K562 (cell line): ENCODE data around the gene NF1. TPM values are rescaled to one million over a fixed set of nuclear protein-coding genes. Genes with fewer than 3 reads are reported as not detected.

Source experiments
- ATAC-seq: fragments of 200-7000 bp; cut with Tn5 transposase; 3 replicates; pipeline ENCODE4 v1.9.1; 2020; ENCODE audit warnings: moderate library complexity
- BruUV-seq: library from RNA; stranded (reverse); fragments of 400-500 nt; replicated peaks from 2 replicates; lab custom pipeline; 2021; lab: Mats Ljungman, UMichigan
- CTCF ChIA-PET: fragments of 300-600 bp; formaldehyde crosslinking; extraction: SDS; loops from one replicate; lab custom pipeline; 2021; ENCODE audit warnings: low intra/inter-chr PET ratio; lab: Yijun Ruan, JAX
- POLR2A ChIA-PET: fragments of 300-600, 350-650 bp; sonication (Branson Sonifier 250); formaldehyde crosslinking; extraction: SDS; loops from one replicate; lab custom pipeline; 2021; ENCODE audit warnings: antibody characterized with exemption, inconsistent platforms; lab: Yijun Ruan, JAX
- DNase-seq, 4 experiments: peaks; one replicate each; pipeline versions ENCODE4 v3.0.0 to v3.0.0-alpha.2; 2011 to 2018; ENCODE audit warnings: low spot score in 3 of 4, mixed read lengths in 3 of 4; ENCODE audit errors: extremely low read depth in 1 of 4
- FAIRE-seq: peaks from 2 replicates; lab custom pipeline; 2011; peaks lifted over from hg19 to GRCh38; lab: Jason Lieb, UNC
- H2AFZ ChIP-seq: 2 replicates; pipeline ENCODE4 v1.6.0; 2011; ENCODE audit warnings: low read depth, low read length, control low read depth, inconsistent platforms
- H3K27ac ChIP-seq: fragments of 200-600 bp; 3 replicates; pipeline ENCODE4 v1.8.0; 2011; ENCODE audit warnings: low read depth, mild to moderate bottlenecking, control low read depth, inconsistent platforms, low read length, moderate library complexity, mixed read lengths; ENCODE audit errors: extremely low read depth
- H3K27me3 ChIP-seq, 2 experiments: fragments of 300-600 bp in 1 of 2; 2 replicates in 1 of 2; 3 replicates in 1 of 2; pipeline versions ENCODE4 v1.6.0 to v1.8.0; 2011; ENCODE audit warnings: inconsistent platforms in 2 of 2, low read length in 2 of 2, mild to moderate bottlenecking in 1 of 2, mixed read lengths in 1 of 2, moderate library complexity in 1 of 2; ENCODE audit not compliant: control insufficient read depth in 2 of 2, insufficient read depth in 2 of 2
- H3K36me3 ChIP-seq: fragments of 300-600 bp; 3 replicates; pipeline ENCODE4 v1.8.0; 2011; ENCODE audit warnings: mild to moderate bottlenecking, low read length, inconsistent platforms; ENCODE audit not compliant: control insufficient read depth, insufficient read depth
- H3K4me1 ChIP-seq, 2 experiments: fragments of 200-600 bp in 1 of 2; replicated peaks in 1 of 2; 2 replicates in 1 of 2; 3 replicates in 1 of 2; pipeline versions ENCODE4 v1.5.1 to v1.8.0; 2011; ENCODE audit warnings: inconsistent platforms in 2 of 2, low read length in 2 of 2, mild to moderate bottlenecking in 1 of 2, mixed read lengths in 1 of 2, moderate library complexity in 1 of 2; ENCODE audit not compliant: control insufficient read depth in 2 of 2, insufficient read depth in 2 of 2
- H3K4me2 ChIP-seq: 2 replicates; pipeline ENCODE4 v1.6.1; 2011; ENCODE audit warnings: low read length, control low read depth, inconsistent platforms, mixed read lengths; ENCODE audit not compliant: insufficient read depth
- H3K4me3 ChIP-seq: fragments of 200-600 bp; sonication (generic), shearing (Covaris generic); 2 replicates; pipeline ENCODE4 v1.5.1; 2016; ENCODE audit warnings: control low read depth, inconsistent platforms
- H3K79me2 ChIP-seq: fragments of 200-600 bp; 3 replicates; pipeline ENCODE4 v1.8.0; 2011; ENCODE audit warnings: low read length, inconsistent platforms; ENCODE audit not compliant: control insufficient read depth, insufficient read depth
- H3K9ac ChIP-seq, 2 experiments: 2 replicates each; pipeline versions ENCODE4 v1.6.0 to v1.6.1; 2011; ENCODE audit warnings: low read depth in 2 of 2, low read length in 2 of 2, control low read depth in 1 of 2, inconsistent platforms in 1 of 2, mild to moderate bottlenecking in 1 of 2, mixed read lengths in 1 of 2; ENCODE audit not compliant: insufficient read depth in 1 of 2
- H3K9me1 ChIP-seq: one replicate; pipeline ENCODE4 v1.6.0; 2011; ENCODE audit warnings: inconsistent platforms, mild to moderate bottlenecking, low read length, moderate library complexity; ENCODE audit not compliant: control insufficient read depth, insufficient read depth
- H3K9me3 ChIP-seq: replicated peaks from 2 replicates; pipeline ENCODE4 v1.5.1; 2011; ENCODE audit warnings: low read depth, low read length, inconsistent platforms; ENCODE audit not compliant: control insufficient read depth, insufficient read depth
- H4K20me1 ChIP-seq: replicated peaks from 2 replicates; pipeline ENCODE4 v1.6.1; 2011; ENCODE audit warnings: low read length, inconsistent platforms, mixed read lengths; ENCODE audit not compliant: control insufficient read depth, insufficient read depth
- BACH1 ChIP-seq: fragments of 200-800 bp; sonication (Bioruptor generic); IDR thresholded peaks from 2 replicates; pipeline ENCODE4 v1.6.1; 2016; ENCODE audit warnings: missing genetic modification characterization, missing compliant biosample characterization
- BRCA1 ChIP-seq, 2 experiments: fragments of 450-650 bp in 1 of 2; sonication (generic) in 1 of 2; formaldehyde crosslinking in 1 of 2; IDR thresholded peaks; 2 replicates each; pipeline versions ENCODE4 v1.5.0 to v1.6.1; 2017 to 2020; ENCODE audit warnings: mild to moderate bottlenecking in 1 of 2, missing genetic modification reagents in 1 of 2
- CBFA2T3 ChIP-seq: fragments of 450-650 bp; IDR thresholded peaks from 2 replicates; pipeline ENCODE4 v1.6.1; 2017
- CBX1 ChIP-seq: sonication (generic); IDR thresholded peaks from 2 replicates; pipeline ENCODE4 v1.6.1; 2016; ENCODE audit warnings: antibody characterized with exemption, low read depth, mild to moderate bottlenecking
- FOXP1 ChIP-seq: sonication (generic); formaldehyde crosslinking; IDR thresholded peaks from 2 replicates; pipeline ENCODE4 v1.8.0; 2022; ENCODE audit warnings: mild to moderate bottlenecking, missing genetic modification reagents
- KLF6 ChIP-seq: fragments of 250-450 bp; sonication (Bioruptor Pico); IDR thresholded peaks from 2 replicates; pipeline ENCODE4 v1.4.0; 2020; ENCODE audit warnings: mild to moderate bottlenecking, moderate library complexity, borderline replicate concordance
- LEF1 ChIP-seq: fragments of 450-650 bp; IDR thresholded peaks from 2 replicates; pipeline ENCODE4 v1.6.1; 2016; ENCODE audit warnings: mild to moderate bottlenecking
- NFE2L1 ChIP-seq: fragments of 450-650 bp; IDR thresholded peaks from 2 replicates; pipeline ENCODE4 v1.6.1; 2016; ENCODE audit warnings: missing genetic modification characterization, low read depth, mild to moderate bottlenecking, missing compliant biosample characterization, moderate library complexity, borderline replicate concordance
- NFIX ChIP-seq: fragments of 250-450 bp; sonication (Bioruptor Pico); IDR thresholded peaks from 2 replicates; pipeline ENCODE4 v1.4.0; 2020; ENCODE audit warnings: low read depth, mild to moderate bottlenecking, moderate library complexity
- PCBP1 ChIP-seq: fragments of 200-400 bp; formaldehyde crosslinking; IDR thresholded peaks from 2 replicates; pipeline ENCODE4 v1.6.1; 2018; ENCODE audit warnings: mild to moderate bottlenecking, low read depth, low read length; ENCODE audit not compliant: poor library complexity, severe bottlenecking
- PRMT5 ChIP-seq: sonication (generic); formaldehyde crosslinking; IDR thresholded peaks from 2 replicates; pipeline ENCODE4 v1.5.0; 2020; ENCODE audit warnings: missing genetic modification reagents
- TAL1 ChIP-seq: fragments of 450-650 bp; IDR thresholded peaks from 2 replicates; pipeline ENCODE4 v1.6.1; 2016; ENCODE audit warnings: mild to moderate bottlenecking
- TOE1 ChIP-seq, 2 experiments: fragments of 450-650 bp in 1 of 2; sonication (generic) in 1 of 2; formaldehyde crosslinking in 1 of 2; IDR thresholded peaks; 2 replicates each; pipeline versions ENCODE4 v1.7.1 to v1.8.0; 2016 to 2022; ENCODE audit warnings: borderline replicate concordance in 2 of 2, mild to moderate bottlenecking in 2 of 2, antibody characterized with exemption in 1 of 2, inconsistent platforms in 1 of 2, low read depth in 1 of 2, missing genetic modification reagents in 1 of 2, moderate library complexity in 1 of 2
- ZNF12 ChIP-seq: sonication (generic); formaldehyde crosslinking; IDR thresholded peaks from 2 replicates; pipeline ENCODE4 v1.4.0; 2020; ENCODE audit warnings: mild to moderate bottlenecking, missing genetic modification reagents
- ZNF324 ChIP-seq: fragments of 250-450 bp; sonication (Bioruptor Pico); IDR thresholded peaks from 2 replicates; pipeline ENCODE4 v1.4.0; 2020; ENCODE audit warnings: mild to moderate bottlenecking
- ZSCAN32 ChIP-seq: fragments of 450-650 bp; formaldehyde crosslinking; IDR thresholded peaks from 2 replicates; pipeline ENCODE4 v1.4.0; 2020; ENCODE audit warnings: mild to moderate bottlenecking, moderate library complexity
- WGBS: fragments of 100-300 bp; shearing (Covaris generic); methylation state at CpG from one replicate; pipeline ENCODE4 v1.1.6; 2016; ENCODE audit warnings: low coverage, mixed read lengths; ENCODE audit not compliant: insufficient coverage; ENCODE audit errors: missing lambda C conversion rate; 5-methylcytosine and 5-hydroxymethylcytosine counted together
- in situ Hi-C: fragments of 300-500 bp; cut with MboI; formaldehyde crosslinking; loops from 4 replicates; pipeline ENCODE4 v1.15.0; 2018; ENCODE audit warnings: inconsistent platforms, mixed read lengths
- intact Hi-C: fragments of 100-400 bp; cut with micrococcal nuclease; formaldehyde crosslinking; loops from 2 replicates; pipeline ENCODE4 v1.14.2; 2022
- polyA plus RNA-seq, 8 experiments: library from polyadenylated mRNA; depleted of rRNA in 4 of 8; stranded (reverse) in 5 of 8; unstranded in 3 of 8; fragments of >200 nt; fragmentation: Nextera tagmentation in 2 of 8; fragmentation: Illumina TruSeq in 1 of 8; extraction: Ambion mirVana in 2 of 8; extraction: Trizol in 1 of 8; gene quantifications; 2 replicates each; pipeline versions ENCODE4 v1.2.1 to v1.2.3, GENCODE V29; 2011 to 2014; ENCODE audit warnings: inconsistent platforms in 1 of 8, missing spikeins in 1 of 8
- total RNA-seq, 7 experiments: library from RNA; depleted of rRNA in 6 of 7; stranded (reverse); fragments of >200 nt in 6 of 7; fragmentation: Illumina TruSeq in 2 of 7; extraction: Trizol in 2 of 7; gene quantifications; 2 replicates each; pipeline versions ENCODE4 v1.2.1 to v1.2.3, GENCODE V29; 2011 to 2021; ENCODE audit warnings: low replicate concordance in 1 of 7

The NF1 gene
- total and polyA plus RNA-seq, 9 of the 15 experiments (the other 6 are each of a cell fraction or from before 2014, with no cell fraction given): 3.4 to 41.9 (median 24.3) TPM

GRCh38 chr17:31415640-31416502, 321.1 kb downstream of the NF1 start:
- intact Hi-C loops (no loop called here), in situ Hi-C loops (no loop called here)
- Histone ChIP-seq H4K20me1 (no peaks in the 10 kb centered on the region), H3K4me2 (no peak overlapping the region), H3K9me1 (peaks cover 7% of the 10 kb centered on the region), H3K9ac (no peak overlapping the region), H3K4me1 (no peaks in the 10 kb centered on the region; a peak in 1 of 5 replicates), H3K27me3 (peaks cover 38 to 70% of the 10 kb centered on the region in 2 experiments), H3K9me3 (no peaks in the 10 kb centered on the region), H3K4me3 (no peak overlapping the region), H3K36me3 (no peaks in the 10 kb centered on the region), H3K79me2 (no peaks in the 10 kb centered on the region), H2AFZ (no peak overlapping the region), H3K27ac (no peak overlapping the region)
- ATAC-seq: no peak
- 10% methylated on average over 22 of the region's 22 CpGs for WGBS
- BruUV-seq: no TSS peak
- ChIA-PET CTCF (no interaction called here), POLR2A (interaction anchor here (0.7 to 1.1 kb wide), 4 partner anchors 10 to 425 kb away, joined by 3 to 5 read pairs (median 3); no protein-coding TSS in a partner anchor)
- TF ChIP-seq KLF6 (CRISPR knock-in tag): no peak
- no peak for TF ChIP-seq ZNF324 (CRISPR knock-in tag)
- TF ChIP-seq PRMT5 (CRISPR knock-in tag): no peak
- no peak for TF ChIP-seq ZSCAN32
- TF ChIP-seq BRCA1 (IDR thresholded peaks at IDR 0.05): no peak
- no peak for TF ChIP-seq BRCA1 (CRISPR knock-in tag; IDR thresholded peaks at IDR 0.05)
- no peak for TF ChIP-seq CBFA2T3
- no peak for TF ChIP-seq LEF1
- TF ChIP-seq BACH1: no peak
- no peak for TF ChIP-seq CBX1
- no peak for TF ChIP-seq NFE2L1 (tag)
- TF ChIP-seq NFIX (CRISPR knock-in tag): no peak
- TF ChIP-seq TAL1: no peak
- no peak for TF ChIP-seq TOE1 (IDR thresholded peaks at IDR 0.05; ENCODE audit: borderline replicate concordance)
- no peak for TF ChIP-seq TOE1 (CRISPR knock-in tag; IDR thresholded peaks at IDR 0.05; ENCODE audit: borderline replicate concordance, low read depth)
- no peak for TF ChIP-seq ZNF12 (CRISPR knock-in tag)
- no peak for TF ChIP-seq PCBP1
- no peak for TF ChIP-seq FOXP1 (CRISPR knock-in tag)
- no peak for FAIRE-seq
- DNase-seq: no peak
